Stromal cell of bone marrow (primary cell): Measurements from ENCODE around the gene DSE.

Source experiments
- DNase-seq: peaks from one replicate; pipeline ENCODE4 v3.0.0-alpha.2; 2012; ENCODE audit warnings: low read depth

Gene DSE

DNA sequence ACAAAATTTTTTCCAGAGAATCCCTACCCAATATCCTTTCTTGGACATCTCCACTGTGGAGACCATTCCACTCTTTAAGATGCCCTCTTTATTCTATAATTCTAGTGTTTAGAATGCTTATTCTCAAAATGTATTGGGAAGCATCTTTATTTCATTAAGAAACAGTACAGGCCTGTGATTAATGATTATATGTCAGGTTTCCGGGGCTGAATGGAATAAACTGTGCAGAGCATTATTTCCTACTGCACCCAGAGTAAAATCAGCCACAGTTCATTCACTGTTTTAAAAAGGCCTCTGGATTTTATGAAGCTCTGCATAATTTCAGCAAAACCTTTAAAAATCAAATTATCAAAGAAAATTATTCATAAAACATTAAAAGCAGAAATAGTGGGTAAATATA, 42.6 kb downstream of the DSE start:
- DNase-seq = no peak

DNA sequence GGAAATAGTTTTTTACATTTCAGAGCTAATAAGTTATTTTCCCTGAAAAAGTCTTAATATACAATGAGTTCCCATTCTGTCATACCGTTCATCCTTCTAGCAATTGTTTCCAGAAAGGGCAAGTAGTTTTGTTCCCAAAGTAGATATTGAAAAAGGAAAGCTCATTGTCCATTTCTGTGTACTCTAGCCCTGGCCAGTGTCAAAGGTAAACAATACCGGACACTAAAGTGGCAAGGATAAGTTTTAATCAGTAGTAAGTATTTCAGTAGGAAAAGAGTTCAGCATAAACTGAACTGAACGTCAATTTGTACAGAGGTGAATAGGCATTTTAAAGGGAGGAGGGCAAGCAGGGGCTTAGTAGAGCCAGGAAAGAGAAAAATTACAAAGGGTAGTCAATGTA, 46.9 kb downstream of the DSE start:
- no peak for DNase-seq

DNA sequence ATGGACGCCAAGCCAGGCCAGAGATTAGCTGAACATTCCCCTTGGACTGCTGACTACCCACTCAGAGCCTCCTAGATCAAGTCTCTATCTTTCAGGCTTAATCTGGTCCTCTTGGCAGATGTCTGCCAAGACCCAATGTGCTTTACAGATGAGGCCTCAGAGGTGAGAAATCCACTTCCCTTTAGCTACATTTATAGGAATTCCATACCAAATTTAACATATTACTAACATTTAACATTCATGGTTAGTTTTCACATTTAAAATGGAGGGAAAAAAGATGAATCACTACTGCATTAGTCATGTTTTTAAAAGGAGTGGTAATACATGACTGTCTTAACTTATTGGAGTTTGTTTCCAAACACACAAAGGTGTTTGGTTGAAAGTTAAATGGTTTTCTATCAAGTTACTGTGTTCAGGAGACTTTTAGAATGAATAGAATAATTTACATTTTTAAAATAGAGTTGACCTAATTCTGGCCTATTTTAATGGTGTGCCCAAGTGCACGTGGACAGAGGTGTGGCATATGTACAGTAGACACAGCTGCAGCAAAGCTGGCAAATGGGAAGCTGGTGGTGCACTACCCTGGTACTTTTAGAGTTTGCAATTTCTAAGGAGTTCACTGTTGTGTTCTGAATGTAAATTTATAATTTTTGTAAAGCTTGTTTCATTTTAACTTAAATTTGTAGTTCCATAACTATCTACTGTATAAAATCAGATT, 48.5 kb downstream of the DSE start:
- DNase-seq = no peak

DNA sequence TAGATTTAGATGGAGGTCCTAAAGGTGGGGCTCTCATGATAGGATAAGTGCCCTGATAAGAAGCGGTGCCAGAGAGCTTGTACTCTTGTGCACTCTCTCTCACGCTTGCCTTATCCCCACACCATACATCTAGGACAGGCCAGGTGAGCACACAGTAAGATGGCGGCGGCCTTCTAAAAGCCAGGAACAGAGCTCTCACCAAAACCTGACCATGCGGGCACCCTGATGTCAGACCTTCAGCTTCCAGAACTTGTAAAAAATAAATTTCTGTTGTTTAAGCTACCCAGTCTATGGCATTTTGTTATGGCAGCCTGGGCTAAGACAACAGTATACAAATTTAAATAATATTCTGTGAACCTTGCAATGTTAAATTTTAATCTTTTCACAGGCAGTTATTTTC, 49.6 kb downstream of the DSE start:
- DNase-seq = no peak

DNA sequence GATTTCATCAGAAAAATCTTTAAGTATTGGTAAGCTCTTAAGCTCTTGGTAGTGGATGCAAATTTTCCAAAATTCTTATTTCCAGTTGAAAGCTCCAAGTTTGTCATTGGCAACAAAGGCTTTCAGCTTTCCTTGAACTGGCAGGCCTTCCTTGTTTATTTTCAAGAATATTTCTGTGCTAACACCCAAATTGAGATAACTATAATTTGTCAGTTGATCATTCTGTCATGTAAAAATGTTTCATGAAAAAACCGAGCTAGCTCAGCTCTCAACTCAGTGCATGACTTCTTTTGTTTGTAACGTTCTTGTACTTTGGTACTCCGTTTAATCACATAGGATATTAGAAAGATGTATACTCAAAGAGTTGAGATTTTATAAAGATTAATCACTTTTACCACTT, 51.5 kb downstream of the DSE start:
- no peak for DNase-seq

DNA sequence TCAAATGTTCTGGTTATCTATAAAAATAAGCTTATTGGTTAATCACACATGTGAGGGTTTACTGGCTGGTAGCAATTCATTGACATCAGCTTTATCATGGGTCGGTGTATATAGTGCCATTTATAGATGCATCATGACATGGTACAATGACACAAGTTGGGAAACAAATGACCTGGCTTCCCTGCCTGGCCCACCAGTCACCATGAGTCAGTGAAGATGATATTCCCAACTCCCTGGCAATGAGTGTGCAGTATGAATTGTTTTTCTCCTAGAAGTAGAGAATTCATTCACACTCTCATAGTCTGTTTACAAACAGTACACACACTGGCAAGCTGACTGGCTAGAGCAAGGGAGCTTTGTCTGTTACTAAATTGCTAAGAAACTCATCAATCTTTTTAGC, 53.3 kb downstream of the DSE start:
- DNase-seq = no peak

DNA sequence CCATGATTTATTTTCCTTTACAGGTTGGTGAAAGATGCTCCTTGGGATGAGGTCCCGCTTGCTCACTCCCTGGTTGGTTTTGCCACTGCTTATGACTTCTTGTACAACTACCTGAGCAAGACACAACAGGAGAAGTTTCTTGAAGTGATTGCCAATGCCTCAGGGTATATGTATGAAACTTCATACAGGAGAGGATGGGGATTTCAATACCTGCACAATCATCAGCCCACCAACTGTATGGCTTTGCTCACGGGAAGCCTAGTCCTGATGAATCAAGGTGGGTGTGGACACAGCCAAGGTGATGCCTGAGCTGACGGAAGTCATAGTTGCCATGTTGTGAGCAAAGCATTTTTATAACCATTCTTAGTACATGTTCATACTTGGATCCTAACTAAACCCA, 55.8 kb downstream of the DSE start:
- DNase-seq = no peak

DNA sequence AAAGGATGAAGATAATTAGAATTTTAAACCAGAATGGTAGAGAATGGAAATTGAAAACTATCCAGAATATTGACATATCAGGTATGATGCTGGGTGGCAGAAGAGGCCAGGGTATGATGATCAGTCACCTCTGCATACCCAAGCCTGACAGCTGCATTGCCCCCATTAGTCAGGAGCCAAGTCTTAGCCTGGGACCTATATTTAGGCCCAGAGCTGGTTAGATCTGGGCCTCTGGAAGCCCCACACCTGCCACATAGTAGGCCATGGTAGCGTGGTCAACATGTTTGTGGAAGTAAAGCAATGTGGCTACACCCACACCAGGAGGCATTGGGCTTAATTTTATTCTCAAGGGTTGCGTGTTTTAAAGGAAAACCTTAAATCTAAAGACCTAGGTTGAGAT, 58.4 kb downstream of the DSE start:
- no peak for DNase-seq

DNA sequence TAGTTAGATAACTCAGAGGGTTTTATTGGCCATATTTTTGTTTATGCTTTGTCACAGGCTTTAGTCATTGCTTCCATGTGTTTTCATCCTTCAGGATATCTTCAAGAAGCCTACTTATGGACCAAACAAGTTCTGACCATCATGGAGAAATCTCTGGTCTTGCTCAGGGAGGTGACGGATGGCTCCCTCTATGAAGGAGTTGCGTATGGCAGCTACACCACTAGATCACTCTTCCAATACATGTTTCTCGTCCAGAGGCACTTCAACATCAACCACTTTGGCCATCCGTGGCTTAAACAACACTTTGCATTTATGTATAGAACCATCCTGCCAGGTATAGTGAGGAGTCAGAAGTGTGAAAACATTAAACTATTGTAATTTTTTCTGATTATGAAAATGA, 60.1 kb downstream of the DSE start:
- no peak for DNase-seq

DNA sequence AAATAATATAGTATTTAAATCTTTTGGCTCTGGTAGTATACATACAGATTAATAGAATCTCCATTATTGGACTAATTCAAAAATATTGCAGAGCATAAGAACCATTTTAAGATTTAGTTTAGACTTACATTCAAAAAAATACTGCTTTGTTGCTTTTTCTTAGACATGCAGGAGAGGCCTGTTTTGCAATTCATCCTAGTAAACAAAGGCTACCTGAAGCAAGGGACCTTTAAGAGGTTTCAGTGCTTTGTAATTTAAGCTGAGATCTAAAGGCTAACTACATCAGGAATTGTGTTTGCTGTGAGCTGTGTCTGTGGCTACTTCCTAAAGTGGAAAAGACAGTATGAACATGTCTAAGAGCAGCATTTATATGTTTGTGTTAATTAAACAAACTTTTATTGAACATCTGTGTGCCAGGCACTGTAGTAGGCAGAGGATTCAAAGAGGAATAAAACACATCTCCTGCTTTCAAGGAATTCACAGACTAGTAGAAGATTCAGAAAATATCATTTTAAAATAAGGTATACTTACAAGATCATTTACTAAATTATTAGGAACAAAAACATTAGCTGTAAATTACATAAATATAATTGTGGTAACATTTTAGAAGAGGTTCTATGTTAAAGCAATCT, 61.3 kb downstream of the DSE start:
- DNase-seq = no peak

DNA sequence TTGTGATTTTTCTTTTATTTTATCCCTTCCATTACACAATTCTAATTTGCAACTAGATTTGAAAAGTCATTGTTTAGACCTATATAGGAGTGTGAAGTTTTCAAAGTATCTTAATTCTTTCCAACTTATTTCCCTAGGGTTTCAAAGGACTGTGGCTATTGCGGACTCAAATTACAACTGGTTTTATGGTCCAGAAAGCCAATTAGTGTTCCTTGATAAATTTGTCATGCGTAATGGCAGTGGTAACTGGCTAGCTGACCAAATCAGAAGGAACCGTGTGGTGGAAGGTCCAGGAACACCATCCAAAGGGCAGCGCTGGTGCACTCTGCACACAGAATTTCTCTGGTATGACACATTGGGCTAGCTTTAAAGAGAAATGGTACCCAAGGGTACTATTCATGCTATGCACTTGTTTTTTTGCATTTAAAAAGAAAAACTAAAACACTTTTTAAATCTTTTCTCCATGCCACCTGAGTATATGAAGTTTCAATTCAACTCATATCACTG, 62.5 kb downstream of the DSE start:
- no peak for DNase-seq

DNA sequence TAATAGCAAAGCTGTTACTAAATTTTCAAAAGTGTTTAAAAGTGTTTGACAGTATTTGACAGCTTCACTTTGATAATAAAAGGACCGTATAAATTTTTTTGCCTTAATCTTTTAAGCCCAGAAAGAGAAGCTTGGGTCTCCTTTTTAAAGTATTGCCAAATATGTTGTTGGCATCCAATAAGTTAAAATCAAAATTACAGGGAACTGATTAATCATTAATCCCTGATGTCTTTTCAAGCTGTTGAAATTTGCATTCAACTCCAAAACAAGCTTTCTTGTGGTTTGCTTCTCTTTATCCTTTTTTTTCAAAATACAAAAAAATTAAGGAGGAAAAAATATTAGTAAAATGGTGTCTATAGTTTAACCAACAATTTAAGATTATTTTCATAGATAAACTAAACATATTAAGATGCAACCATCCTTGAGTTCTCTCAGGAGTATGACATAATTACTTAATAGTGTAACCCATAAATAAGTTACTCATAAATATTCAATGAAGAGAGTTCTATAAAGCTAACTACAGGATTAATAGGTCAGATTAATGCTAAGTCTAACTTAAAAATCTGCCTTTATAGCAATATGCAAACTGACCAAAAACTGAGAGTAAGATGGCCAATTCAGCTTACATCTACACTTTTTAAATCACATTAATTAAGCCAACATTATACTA, 63.4 kb downstream of the DSE start:
- no peak for DNase-seq

DNA sequence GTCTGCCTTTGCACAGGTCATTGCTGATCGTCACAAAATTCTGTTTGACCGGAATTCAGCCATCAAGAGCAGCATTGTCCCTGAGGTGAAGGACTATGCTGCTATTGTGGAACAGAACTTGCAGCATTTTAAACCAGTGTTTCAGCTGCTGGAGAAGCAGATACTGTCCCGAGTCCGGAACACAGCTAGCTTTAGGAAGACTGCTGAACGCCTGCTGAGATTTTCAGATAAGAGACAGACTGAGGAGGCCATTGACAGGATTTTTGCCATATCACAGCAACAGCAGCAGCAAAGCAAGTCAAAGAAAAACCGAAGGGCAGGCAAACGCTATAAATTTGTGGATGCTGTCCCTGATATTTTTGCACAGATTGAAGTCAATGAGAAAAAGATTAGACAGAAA, 65.8 kb downstream of the DSE start:
- DNase-seq = no peak

DNA sequence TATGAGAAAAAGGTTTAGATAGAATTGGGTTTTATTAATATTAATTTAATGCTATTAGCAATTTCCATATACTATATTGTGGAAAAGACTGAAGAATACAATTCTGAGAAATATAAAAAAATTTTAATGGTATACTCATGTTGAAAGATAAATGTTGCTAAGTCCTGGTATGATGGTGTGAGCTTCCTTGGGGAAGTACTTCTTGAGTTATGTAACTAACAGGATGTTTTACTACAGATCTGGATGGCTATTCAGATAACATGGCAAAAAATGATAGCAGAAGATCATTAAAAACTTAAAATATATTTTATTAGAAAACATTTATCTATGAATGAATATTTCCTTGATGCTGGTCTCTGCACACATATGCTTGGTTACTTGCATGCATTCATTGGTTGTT, 66.9 kb downstream of the DSE start:
- DNase-seq = no peak

DNA sequence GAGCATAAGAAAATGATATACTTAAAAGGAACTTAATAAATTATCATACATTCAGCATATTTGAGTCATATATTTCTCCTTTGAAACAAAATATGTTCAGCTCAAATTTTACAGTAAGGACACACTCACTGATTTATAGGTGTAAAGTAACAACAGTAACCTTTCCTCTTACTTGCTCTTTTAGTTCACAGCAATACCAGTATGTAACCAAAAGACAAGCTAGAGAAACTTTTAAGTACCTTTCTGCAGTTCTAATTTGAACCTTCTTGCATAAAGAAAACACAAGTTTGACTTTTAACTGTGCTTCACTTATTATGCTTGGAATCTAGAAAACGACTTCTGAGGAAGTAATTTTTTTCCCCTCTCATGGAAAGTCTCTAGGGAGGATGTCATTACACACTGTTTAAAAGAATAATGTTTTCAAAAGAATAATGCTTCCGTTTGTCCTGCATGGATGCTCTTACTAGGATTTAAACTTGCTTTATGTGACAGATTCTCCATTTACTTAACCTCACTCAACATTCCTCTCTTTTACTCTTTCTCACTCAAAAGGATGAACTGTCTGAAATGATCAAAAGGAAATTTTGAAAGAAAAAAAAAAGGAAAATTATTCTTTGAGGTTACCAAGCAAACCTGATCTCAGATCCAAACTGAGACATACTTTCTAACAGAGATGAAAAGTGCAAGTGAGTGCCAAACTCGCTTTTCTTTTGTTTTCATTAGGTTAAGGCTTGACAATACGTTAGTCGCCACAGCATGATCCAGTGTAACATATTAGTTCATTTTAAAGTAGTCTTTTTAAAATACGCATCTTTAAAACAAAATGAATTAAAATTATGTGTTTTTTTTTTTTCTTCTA, 68.1 kb downstream of the DSE start:
- no peak for DNase-seq

DNA sequence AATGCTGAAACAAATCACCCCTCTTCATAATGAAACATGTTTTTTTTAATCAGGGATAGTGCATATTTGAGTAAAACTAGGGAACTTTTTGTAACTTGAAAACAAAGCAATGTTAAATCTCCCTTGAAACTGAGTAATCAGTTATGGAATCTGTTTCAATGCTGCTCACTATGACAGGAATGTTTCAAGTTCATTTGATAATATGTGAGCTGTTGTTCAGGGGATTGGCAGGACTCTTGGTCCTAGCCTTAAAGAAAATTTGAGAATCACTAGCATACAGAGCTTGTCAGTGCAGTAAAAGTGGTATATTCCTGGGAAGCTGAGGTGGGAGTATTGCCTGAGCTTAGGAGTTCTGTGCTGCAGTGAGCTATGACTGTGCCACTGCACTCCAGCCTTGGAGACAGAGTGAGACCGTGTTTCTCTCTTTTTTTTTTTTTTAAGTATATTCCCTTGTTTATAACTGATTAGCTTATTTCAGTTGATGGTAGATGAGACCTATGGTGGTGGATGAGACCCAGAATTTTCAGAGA, 68.8 kb downstream of the DSE start:
- DNase-seq = no peak

DNA sequence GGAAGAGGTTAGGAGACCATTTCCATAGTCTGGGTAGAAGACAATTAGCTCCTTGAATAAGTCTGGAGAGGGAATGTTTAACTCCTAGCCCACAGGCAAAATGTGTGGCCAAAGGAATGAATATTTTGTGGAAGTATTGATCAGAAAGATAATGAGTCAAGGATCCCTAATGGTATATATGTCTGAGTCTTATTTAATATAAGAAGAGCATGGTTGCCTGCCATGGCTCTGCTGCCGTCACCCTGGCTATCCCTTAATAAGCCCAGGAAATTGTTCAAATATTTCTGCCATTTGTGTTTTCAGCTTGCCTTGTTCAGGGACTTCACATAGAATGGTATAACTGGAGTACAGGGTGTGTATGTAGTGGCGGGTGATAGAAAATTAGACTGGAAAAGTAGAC, 72.4 kb downstream of the DSE start:
- no peak for DNase-seq

DNA sequence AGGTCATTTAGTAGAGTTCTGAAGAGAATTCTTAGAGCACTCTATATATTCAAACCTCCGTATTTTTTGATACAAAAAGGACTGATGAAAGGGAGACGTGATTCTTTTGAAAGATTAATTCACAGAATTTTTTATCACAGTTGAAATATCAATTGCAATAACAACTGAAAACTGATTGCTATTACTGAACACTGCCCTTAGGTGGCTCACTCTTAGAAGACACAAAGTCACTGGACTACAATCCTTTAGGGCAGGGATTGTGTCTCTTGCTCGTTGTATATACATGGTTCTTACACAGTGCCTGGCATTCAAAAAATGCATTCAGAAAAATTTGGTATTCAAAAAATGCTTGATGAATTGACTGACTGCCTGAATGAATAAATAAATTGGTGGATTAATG, 73.3 kb downstream of the DSE start:
- DNase-seq = no peak

DNA sequence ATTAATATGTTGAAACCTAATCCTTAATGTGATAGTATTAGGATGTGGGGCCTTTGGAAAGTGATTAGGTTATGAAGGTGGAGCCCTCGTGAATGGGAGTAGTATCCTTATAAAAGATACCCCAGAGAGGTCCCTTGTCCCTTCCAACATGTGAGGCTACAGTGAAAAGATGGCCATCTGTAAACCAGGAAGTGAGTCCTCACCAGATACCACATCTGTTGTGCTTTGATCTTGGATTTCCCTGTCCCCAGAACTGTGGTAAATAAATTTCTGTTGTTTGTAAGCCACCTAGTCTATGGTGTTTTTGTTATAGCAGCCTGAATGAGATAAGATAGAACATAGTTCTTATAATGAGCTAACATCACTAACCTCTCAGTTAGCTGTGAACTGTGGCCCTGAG, 73.8 kb downstream of the DSE start:
- DNase-seq = no peak

DNA sequence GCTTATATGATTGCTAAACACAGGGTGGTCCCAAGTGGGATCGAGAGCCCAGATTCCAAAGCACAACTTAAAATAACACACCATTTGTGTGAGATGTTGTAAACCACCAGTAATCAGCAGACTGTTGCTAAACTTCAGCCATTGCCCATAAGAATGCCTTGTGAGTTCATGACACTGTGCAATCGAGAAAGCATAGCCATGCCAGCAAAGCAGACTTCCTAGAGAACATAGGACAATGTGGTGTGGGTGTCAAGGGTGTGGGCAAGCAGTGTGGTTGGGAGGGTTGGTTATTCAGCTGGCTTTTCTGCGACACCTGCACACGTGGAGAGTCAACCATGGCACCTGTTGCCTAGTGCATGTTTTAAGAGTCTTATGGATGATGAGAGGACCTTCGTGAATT, 74.4 kb downstream of the DSE start:
- DNase-seq = no peak

DNA sequence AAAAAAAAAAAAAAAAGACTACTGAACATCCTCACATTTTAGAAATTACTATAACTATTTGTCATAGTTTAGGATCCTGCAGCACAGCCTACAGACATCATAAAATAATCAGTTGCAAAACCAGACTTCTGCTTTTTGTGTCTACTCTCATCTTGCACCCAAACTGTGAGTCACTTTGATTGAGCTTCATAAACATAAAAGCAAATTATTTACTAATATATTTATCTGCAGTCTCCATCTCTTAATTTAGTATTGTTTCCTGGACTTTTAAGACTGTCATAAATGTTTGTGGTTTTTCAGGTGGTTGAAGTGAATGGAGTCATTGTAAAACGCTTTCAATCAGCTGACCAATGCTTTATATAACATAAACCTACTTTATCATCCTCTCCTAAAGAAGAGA, 75.7 kb downstream of the DSE start:
- no peak for DNase-seq

DNA sequence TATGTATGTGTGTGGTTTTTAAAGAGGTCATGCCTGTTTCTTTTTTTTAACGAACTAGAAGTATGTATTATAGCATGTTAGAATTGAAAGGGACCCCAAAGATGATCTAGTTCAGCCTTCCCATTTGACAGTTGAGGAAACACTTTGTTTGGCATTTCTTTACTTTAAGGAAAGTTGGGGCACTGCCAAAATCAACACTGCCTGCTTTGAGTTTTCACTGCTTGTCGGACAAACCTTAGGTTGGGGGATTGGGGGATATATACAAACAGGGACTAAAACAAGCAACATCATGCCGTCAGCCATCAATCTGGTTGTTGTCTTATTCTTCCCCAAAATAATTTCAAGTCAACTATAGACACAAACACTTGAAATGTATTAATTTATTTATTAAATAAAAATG, 76.3 kb downstream of the DSE start:
- DNase-seq = no peak
